ENCODE results near the gene PPDPF.

Gene PPDPF

DNA sequence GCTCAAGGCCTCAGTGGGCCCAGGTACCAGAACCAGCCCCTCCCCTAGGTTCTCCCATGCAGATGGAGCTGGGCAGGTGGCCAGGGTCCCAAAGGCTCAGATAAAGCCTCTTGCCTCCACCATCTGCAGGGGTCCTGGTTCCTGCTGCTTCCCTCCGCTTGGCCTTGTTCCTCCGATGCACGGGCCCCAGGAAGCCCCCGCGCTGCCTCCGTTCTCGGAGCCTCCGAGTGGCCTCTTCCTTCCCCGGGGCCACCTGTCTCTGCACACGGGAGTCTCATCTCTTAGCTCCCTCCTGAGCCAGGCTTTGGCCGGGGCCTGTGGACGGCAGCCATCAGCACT is 18.5 kb downstream of the PPDPF start:
- DNase-seq, result no peak

DNA sequence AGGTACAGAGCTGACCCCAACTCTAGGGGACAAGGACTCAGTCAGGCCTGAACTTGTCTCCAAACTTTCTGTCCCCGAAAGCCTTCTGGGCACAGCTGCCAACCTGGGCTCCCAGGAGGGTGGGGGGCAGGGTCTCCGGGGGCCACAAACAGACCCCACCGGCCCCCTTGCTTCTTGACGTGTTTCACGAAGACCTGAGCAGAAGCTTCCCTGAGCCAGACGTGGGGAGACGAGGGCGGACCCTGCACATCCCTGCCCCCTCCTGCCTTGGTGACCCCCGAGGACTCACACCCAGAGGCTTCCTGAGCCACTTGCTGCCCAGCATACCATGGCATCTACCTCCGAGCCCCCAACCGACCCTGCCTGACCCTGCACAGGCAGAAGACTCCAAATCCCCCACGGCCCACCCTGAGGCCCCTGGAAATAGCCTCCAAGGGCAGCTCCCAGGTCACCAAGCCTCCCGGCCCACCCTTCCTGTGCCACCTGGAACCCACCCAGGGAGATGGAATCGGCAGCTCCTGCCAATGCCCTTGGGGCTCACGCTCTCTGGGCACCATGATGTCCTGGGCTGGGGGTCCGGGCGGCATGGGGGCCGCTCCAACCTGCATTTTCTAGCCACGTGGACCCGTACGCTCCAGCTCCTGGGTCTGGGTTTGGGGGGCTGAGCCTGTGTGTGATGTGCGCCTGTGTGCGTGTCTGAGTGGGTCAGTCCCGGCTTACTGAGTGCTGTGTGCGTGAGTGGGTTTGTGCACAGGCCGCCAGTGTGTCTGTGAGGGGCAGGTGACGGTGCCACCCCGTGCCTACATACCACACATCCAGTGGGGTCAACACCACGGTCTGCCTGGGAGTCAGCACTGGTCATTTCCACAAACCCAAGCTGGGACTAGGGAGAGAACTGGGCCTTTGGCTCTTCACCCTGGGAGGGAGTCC is 19.1 kb downstream of the PPDPF start:
- no peak for DNase-seq

DNA sequence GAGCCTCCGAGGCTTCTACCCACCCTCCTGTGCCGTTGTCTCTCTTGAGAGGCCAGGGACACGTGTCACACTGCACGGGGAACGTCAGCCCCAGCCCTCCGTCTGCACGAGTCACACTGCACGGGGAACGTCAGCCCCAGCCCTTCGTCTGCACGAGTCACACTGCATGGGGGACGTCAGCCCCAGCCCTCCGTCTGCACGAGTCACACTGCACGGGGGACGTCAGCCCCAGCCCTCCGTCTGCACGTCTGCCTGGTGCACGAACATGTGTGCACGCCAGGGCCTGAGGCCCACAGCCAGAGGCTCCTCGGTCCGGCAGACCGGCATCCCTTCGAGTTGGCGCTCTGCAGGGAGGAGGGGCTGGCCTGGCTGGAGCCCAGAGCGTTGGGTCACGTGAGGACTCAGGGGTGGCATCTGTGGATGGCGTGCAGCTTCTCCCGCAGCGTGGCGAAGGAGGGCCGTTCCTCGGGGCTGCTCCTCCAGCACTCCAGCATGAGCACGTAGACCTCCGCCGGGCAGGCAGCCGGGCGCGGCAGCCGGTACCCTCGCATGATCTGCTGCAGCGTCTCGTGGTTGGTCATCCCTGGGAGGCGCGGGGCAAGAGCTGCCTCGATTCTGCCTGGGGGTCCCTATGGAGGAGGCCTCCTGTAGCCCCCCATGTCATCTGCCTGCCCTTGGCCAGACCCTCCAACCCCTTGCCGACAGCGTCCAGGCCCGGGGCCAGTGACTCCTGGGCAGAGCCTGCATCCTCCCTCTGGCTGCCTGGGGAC is 20.0 kb downstream of the PPDPF start:
- DNase-seq, result no peak

DNA sequence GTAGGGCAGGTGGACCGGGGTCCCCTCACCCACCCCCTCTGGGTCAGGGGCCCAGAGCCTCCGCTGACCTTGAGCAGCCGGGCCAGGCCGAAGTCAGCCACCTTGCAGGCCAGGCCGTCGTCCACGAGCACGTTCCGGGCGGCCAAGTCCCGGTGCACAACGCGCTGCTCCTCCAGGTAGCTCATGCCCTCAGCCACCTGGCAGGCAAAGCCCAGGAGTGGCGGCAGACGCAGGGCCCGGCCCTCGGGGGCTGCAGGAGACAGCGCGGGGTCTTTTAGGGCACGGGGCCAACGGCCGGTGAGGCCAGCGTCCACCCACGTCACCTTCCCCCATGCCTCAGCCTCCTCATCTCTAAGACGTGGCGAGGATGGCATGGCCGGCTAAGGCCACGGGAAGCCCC is 20.8 kb downstream of the PPDPF start:
- no peak for DNase-seq

DNA sequence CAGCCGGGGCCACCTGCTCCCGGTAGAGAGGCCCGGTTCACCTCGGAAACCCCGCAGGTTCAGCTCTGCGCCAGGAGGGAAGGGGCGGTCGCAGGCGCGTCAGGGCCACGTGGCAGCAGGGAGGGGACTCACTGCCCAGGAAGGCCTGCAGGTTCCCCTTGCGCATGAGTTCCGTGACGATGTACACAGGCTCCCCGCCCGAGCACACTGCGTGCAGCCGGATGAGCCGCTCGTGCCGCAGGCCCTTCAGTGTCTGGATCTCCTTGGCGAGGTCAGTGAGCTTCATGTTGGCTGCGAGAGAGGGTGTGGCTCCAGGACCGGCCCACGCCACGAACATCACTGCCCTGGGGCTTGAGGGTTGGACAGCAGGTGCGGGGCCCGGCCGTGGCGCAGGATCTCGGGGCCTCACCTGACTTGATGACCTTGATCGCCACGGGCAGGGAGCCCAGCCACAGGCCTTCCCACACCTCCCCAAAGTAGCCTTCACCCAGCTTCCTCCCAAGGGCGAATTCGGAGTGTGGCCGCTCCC is 21.5 kb downstream of the PPDPF start:
- DNase-seq, result no peak

DNA sequence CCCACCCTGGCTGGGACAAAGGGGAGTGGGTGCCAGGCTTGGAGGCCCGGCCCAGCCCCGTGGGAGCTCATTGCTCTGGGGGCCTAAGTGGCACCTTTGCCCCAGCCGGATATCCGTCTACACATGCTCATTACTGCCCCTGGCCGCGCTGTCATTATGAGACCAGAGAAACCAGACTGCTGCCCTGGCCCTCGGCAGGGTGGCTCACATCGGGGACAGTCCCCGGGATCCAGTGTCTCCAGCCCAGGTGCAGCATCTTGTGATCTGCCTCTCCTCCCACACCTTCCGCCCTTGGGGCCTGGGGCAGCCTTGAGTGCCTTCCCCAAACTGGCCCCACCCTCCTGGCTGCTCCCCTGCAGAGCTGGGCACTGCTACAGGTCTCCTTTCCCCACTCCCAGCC is 22.1 kb downstream of the PPDPF start:
- no peak for DNase-seq

DNA sequence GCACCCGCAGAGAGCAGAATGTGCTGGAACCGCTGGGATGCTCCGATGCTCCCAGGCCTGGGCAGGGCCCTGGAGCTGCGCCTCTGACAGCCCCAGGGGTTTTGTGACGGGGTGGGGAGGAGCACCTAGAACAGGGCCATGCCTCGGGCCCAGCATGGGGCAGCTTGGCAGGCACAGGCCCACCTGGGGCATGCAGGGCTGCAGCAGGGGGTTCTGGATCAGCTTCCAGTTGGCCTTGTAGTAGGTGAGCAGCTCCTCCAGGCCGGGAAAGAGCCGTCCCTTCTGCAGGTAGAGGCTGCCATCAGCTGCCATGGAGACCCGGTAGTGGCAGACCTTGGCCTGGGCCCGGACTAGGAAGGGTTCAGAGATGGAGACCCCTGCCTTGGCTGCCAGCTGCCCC is 22.6 kb downstream of the PPDPF start:
- DNase-seq, result no peak

DNA sequence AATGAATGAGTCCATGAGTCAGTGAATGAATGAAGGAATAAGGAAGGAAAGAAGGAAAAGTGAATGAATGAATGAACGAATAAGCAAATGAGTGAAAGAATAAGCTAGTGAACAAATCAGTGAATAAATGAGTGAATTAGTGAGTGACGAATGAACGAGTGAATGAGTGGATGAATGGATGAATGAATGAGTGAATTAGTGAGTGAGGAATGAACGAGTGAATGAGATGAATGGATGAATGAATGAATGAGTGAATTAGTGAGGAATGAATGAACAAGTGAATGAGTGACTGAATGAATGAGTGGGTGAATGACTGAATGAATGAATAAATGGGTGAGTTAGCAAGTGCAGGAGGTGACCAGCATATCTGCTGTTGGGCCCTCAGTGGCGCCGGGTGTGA is 23.2 kb downstream of the PPDPF start:
- DNase-seq, result no peak

DNA sequence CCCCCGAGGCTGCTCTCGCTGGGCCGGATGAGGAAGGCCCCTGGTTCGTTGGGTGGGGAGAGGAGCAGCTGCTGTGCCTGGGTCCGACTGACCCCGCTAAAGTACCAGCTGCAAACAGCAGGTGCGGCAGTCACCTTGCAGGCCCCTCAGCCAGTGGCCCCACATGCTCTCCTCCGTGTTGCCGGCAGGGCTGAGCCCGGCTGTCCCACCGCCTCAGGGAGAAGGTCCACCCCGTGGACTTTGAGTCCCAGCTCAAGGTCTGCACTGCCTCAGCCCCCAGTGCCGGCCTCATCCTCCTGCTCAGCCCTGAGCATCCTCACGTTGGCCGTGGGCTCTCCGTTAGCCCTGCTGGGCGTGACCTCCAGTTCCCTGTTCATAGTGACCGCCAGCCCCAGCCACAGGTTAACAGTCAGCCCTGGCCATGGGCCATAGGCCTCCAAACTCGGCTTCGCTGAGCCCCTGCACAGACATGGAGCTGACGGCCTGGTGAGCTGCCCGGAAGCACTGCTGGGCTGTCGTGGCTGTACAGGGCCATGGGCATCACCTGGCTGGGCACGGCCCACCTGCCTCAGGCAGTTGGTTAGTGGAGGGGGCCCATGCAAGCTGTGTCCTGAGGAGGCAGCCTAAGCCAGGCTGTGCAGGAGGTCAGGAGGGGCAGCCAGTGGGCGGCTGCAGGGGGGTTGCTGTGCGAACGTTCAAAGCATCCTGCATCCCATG is 23.8 kb downstream of the PPDPF start:
- no peak for DNase-seq

DNA sequence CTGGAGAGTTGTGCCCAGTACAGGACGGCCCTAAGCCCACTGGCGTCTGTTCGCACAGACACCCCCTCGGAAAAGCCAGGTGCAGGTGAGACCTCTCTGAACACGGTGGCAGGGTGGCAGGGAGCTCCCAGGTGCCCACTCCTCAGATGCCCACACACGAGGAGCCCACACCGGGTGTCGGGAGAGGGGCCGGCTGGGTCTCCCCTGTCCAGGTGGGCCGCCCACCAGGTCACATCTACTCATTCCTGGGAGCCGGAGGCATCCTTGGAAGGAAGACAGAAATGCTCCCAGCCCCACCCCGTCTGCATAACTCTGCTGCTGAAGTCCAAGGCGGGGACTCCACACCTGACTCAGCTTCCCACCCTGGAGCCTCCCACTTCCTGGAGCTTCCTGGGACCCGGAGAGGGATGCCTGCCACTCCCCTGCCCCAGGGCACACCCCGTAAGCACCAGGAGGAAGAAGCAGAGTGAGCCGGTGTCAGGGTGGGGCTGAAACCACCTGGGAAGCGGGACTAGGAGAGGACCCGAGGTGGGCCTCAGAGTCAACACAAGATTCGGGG is 24.5 kb downstream of the PPDPF start:
- DNase-seq, result no peak

DNA sequence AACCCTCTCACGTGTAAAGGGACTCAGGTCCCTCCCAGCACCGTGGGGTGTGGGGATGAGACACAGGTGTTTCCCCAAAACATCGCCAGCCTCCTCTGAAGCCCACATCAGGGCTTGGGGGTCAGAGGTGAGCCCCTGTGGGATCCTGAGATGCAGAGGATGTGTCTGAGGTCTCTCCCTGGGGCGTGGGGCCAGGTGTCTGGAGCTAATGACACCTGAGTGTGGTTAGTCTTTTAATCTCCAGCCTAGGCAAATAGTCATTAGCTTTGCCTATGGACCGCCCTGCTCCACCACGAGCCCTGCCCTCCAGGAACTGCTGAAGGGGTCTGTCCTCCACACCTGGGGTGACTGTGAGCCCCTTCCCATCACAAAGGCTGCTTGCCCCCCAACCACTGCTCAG is 25.2 kb downstream of the PPDPF start:
- no peak for DNase-seq

DNA sequence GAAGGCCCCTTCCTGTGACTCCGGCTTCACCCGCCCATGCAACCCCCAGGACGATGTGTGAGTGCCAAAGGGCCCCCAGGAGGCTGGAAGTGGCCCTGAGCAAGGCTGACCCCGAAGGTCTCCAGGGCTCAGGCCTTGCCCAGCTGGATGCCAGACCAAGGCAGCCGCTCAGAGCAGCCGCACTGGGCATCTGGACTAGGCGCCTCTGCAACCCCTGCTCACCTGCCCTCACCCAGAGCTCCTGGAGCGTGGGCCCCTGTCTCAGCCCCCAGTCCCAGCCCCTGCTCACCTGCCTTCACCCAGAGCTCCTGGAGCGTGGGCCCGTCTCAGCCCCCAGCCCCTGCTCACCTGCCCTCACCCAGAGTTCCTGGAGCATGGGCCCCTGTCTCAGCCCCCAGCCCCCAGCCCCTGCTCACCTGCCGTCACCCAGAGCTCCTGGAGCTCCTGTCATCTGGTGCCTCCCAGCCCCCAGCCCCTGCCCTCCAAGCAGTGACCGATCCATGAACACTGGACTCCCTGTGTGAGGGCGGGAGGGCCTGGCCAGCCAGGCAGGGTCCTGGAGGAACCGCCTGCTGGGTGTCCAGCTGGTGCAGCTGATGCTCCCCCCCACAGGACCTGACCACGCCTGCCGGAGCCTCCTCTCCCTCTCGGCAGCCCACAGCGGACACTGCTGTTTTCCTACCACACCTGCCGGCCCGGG is 25.8 kb downstream of the PPDPF start:
- DNase-seq, result no peak

DNA sequence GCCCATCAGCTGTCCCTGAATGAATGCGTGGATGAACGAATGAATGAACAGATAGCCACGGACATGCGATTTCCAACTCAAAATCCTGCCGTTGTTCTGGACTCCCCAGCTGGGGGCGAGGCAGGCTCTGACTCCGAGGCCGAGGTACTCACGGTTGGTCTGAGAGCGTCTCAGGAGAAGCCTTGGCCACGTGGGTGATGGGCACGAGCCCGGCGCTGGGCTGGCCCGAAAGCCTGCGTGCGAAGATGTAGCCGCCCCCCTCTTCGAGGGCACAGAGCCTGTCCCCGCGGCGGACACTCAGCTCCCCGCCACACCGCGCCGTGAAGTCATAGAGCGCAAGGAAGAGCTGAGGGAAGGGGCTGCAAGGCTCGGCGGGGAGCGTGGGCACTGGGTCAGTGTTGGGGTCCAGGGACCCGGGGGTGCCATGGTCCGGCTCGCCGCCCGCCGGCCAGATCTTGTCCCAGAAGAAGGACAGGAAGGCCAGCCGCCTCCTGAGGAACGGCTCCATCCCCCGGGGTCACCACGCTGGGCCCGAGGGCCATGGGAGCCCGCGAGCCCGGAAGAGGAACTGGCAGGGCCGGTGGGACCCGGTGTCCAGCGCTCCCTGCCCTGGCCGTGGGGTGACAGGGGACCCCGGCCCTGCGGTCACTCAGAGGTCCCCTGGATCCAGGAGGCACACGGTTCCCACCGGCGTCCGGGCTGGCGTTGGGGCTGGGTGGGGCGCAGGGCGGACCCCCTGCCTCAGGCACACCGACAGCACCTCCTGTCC is 26.6 kb downstream of the PPDPF start:
- no peak for DNase-seq

DNA sequence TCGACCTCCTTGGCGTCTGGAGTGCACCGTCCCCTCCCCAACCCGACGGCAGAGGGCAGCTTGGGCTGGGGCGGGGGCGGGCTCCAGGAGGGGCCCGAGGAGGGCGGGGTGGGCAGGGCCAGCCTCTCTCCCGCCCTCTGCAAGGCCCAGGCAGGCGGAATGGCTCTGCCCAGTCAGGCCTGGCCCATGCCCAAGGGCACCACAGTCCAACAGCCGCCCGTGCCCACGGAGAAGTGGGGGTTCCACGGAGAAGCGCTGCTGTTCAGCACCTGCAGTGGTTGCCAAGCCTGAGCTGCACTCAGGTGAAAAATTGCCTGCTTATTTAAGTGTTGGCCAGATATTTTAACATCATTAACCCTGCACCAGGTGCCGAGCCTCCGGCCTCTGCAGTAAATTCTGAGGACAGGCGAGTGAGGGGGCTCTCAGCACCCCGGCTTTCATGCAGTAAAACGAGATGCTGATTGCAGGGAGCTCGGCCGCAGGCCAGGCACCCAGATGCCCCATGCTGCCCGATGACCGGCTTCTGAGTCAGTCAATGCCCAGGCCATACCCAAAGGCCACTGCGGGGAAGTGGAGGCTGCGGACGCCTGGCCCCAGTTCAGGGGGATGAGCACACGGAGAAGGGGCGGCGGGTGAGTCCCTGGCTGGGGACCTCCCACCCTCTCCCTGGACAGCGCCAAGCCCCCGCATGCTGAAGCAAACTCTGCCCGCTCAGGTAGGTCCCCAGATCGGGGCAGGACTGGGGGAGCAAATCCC is 27.3 kb downstream of the PPDPF start, which contains the start of gene SRMS:
TSS of gene SRMS (minus strand) at position 25 of the 756 bp plus-strand sequence. CDS start 286 bp downstream, outside the sequence.
- no peak for DNase-seq

DNA sequence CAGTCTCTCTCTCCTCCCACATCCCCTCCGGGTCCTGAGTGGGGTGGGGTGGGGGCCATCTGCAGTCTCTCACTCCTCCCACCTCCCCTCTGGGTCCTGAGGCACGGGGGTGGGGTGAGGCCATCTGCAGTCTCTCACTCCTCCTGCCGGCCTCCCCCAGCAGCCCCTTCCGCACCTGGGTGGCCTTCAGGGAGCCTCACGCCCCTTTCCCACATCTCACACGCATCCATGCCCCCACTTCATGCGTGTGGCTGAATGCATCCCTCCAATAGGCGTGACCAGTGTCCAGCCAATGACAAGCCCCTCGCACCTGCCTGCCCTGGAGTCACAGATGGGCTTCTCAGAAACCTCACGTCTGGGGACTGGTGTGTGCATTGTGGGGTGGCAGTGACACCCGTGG is 28.0 kb downstream of the PPDPF start:
- DNase-seq, result no peak

DNA sequence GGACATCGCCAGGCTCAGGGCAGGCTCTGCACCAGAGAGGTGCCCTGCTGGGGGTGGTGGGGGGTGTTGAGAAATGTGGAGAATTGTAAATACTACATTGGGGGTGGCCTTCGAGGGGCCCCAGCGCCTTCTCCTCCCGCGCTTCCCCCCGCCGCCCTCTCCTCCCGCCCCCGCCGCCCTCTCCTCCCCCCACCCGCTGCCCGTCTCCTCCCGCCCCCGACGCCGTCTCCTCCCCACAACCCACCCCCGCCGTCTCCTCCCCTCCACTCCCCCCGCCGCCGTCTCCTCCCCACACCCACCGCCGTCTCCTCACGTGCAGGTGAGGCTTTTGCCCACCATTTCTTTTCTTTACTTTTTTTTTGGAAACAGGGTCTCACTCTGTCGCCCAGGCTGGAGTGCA is 28.5 kb downstream of the PPDPF start:
- no peak for DNase-seq

DNA sequence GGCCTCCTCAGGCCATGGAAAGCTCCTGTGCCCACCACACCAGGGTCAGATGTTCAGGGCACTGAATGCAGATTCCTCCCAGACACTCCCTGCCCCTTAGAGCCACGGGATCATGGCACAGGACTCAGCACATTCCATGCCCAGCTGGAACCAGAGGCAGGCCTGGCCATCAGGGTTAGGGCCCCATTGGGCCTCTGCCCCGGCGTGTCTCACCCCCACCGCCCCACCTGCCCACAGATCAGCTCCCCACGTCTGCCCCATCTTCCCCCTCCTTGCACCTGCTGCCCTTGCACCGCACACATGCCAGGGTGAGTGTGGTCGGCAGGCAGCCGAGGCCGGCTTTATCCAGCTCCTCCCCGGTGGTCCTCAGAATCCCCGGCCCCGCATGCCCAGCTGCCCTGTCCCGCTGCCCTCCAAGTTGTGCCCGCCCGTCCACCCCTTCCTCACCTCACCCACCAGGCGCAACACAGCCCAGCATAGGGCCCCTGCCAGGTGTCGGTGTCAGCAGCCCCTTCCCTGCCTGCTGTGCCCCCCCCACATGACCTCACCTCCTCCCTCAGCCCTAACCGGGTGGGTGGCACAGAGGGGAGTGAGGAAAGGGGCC is 29.2 kb downstream of the PPDPF start:
- DNase-seq, result no peak

DNA sequence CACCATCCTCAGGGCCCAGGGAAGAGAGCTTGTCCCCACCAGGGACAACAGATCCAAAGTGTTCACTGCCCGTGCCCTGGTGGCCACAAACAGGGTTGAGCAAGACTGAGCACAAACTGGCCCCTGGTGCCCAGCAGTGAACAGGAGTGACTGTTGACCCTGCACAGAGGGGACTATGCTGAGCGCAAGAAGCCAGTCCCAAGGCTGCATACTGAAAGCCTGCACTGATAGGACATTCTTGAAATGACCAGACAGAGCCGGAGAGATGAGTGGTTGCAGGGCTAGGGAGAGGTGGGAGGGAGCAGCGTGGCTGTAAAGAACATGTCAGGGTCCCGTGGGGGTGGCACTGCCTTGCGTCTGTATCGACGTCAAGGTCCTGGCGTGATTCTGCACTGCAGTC is 30.5 kb downstream of the PPDPF start:
- no peak for DNase-seq

DNA sequence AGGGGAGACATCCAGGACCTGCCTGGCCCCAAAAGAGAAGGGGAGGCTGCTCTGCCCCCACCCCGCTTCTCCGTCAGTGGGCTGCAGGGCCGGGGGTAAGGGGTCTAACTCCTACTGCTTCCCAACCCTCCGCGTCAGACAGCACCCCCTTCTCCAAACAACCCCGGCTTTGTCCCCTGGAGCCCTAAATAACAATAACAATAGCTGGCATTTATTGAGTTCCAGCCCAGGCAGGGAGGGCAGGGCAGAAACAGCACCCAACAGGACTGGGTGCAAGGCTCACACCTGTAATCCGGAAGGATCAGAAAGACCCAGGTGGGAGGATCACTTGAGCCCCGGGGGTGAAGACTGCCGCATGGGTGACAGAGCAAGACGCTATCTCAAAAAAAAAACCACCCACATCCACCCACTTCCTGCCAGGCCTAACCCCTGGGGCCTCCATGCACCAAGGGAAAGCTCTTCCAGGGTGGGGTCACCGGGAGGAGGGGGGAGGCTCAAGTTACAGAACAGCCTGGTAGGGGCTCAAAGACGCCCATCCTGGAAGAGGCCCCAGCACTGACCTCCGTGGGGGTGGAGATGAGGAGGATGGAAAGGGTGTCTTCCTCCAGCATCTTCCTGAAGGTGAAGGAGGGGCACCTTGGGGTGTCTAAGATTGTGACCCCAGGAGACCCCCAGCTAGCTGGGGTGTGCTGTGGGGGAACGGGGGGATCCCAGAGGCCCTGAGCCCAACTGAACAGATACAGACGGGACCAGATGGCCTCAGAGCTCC is 32.1 kb downstream of the PPDPF start:
- peak; percentile 40 for DNase-seq

Measured in effector CD4-positive, alpha-beta T cell (primary cell).